ENCODE results near the gene RELB. TPM values are rescaled to one million over a fixed set of nuclear protein-coding genes. Genes with fewer than 3 reads are reported as not detected.

The RELB gene
- total and polyA plus RNA-seq, 9 of the 15 experiments (the other 6 are each of a cell fraction or from before 2014, with no cell fraction given): 0.15 to 1.1 (median 0.28) TPM; not detected in 2

DNA sequence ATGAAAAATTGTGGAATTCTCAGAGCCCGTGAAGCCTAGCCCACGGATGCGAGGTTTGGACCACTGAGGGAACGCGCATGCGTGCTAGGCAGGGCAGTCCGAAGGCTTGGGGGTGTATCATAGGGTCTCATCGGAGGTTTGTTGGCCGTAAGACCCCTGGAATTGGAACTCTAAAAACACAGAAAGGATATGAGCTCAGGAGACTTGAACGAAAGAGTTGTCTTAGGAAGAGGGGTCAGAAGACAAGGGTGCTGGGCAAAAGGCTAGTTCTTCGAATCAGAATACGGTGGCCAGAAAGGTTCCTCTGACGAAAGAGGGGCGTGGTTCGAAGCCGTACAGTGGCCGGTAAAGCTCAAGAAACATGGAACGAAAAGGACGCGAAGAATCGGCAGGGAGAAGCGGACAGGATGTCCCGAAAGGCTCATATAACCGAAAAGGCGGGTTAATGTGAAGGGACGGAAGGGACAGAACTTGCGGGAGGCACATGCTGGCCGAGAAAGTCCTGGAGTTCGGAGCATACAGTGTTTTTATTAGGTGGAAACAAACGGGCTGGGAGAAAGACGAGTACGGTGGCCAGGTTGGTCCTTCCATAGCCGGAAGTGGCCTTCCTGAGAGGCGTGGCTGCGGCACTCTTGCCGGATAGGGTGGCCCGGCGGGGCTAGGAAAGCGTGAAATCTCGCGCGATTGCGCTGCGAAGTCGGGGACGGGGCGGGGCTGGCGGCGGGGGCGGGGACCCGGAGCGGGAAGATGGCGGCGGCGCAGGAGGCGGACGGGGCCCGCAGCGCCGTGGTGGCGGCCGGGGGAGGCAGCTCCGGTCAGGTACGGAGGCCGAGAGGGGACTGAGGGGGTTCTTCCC lies 46.4 kb upstream of the RELB start, which contains the start of gene CLPTM1 (continued):
- TF ChIP-seq, protein P1, sequence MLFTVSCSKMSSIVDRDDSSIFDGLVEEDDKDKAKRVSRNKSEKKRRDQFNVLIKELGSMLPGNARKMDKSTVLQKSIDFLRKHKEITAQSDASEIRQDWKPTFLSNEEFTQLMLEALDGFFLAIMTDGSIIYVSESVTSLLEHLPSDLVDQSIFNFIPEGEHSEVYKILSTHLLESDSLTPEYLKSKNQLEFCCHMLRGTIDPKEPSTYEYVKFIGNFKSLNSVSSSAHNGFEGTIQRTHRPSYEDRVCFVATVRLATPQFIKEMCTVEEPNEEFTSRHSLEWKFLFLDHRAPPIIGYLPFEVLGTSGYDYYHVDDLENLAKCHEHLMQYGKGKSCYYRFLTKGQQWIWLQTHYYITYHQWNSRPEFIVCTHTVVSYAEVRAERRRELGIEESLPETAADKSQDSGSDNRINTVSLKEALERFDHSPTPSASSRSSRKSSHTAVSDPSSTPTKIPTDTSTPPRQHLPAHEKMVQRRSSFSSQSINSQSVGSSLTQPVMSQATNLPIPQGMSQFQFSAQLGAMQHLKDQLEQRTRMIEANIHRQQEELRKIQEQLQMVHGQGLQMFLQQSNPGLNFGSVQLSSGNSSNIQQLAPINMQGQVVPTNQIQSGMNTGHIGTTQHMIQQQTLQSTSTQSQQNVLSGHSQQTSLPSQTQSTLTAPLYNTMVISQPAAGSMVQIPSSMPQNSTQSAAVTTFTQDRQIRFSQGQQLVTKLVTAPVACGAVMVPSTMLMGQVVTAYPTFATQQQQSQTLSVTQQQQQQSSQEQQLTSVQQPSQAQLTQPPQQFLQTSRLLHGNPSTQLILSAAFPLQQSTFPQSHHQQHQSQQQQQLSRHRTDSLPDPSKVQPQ (CRISPR knock-in tag; IDR thresholded peaks at IDR 0.05; ENCODE audit: borderline replicate concordance): no peak
- TF ChIP-seq SMAD2 (IDR thresholded peaks at IDR 0.05; ENCODE audit: low read depth, low read length) (no peak), BCOR (IDR thresholded peaks at IDR 0.05) (peak; percentile 83), ZZZ3 (IDR thresholded peaks at IDR 0.05) (peak; percentile 92), CCNT2 (IDR thresholded peaks at IDR 0.05; ENCODE audit: borderline replicate concordance, extremely low read depth, insufficient read length, low read depth, low read length) (no peak), PHB (CRISPR knock-in tag; IDR thresholded peaks at IDR 0.05) (no peak), POLR2AphosphoS5 (IDR thresholded peaks at IDR 0.05; ENCODE audit: control insufficient read depth, insufficient read depth, low read depth, low read length) (peak; percentile 81; the same call in 1 of the 2 replicates), FOXJ2 (tag; IDR thresholded peaks at IDR 0.05) (no peak), XRCC5 (IDR thresholded peaks at IDR 0.05; ENCODE audit: low read depth, low read length) (0 out of 2 replicates have a peak, but pooled peaks have one; percentile 24), JUND (IDR thresholded peaks at IDR 0.05; ENCODE audit: borderline replicate concordance, low read depth, low read length) (no peak), JUND (tag; IDR thresholded peaks at IDR 0.05; ENCODE audit: borderline replicate concordance, low read depth, low read length) (peak; percentile 67; the same call in 1 of the 3 replicates), SMARCB1 (IDR thresholded peaks at IDR 0.05; ENCODE audit: insufficient read length, low read depth) (no peak), DPF2 (IDR thresholded peaks at IDR 0.05) (peak; percentile 44; the same call in 1 of the 2 replicates), ARID2 (IDR thresholded peaks at IDR 0.05) (no peak), ZKSCAN1 (IDR thresholded peaks at IDR 0.05; ENCODE audit: low read depth, low read length) (no peak), TGIF2 (CRISPR knock-in tag; IDR thresholded peaks at IDR 0.05) (no peak), ASH1L (IDR thresholded peaks at IDR 0.05; ENCODE audit: borderline replicate concordance, low read depth, partially characterized antibody) (peak; percentile 70), ZC3H11A (IDR thresholded peaks at IDR 0.05; ENCODE audit: low read depth, low read length) (no peak), ZNF785 (CRISPR knock-in tag; IDR thresholded peaks at IDR 0.05) (no peak), DNMT1 (IDR thresholded peaks at IDR 0.05) (0 out of 2 replicates have a peak, but pooled peaks have one; percentile 15), PHF20 (IDR thresholded peaks at IDR 0.05; ENCODE audit: partially characterized antibody) (peak; percentile 91)
- TF ChIP-seq, protein P2, sequence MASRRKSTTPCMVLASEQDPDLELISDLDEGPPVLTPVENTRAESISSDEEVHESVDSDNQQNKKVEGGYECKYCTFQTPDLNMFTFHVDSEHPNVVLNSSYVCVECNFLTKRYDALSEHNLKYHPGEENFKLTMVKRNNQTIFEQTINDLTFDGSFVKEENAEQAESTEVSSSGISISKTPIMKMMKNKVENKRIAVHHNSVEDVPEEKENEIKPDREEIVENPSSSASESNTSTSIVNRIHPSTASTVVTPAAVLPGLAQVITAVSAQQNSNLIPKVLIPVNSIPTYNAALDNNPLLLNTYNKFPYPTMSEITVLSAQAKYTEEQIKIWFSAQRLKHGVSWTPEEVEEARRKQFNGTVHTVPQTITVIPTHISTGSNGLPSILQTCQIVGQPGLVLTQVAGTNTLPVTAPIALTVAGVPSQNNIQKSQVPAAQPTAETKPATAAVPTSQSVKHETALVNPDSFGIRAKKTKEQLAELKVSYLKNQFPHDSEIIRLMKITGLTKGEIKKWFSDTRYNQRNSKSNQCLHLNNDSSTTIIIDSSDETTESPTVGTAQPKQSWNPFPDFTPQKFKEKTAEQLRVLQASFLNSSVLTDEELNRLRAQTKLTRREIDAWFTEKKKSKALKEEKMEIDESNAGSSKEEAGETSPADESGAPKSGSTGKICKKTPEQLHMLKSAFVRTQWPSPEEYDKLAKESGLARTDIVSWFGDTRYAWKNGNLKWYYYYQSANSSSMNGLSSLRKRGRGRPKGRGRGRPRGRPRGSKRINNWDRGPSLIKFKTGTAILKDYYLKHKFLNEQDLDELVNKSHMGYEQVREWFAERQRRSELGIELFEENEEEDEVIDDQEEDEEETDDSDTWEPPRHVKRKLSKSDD (conservative IDR thresholded peaks at IDR 0.05; ENCODE audit: low read length): no peak
- TF ChIP-seq, protein P3, sequence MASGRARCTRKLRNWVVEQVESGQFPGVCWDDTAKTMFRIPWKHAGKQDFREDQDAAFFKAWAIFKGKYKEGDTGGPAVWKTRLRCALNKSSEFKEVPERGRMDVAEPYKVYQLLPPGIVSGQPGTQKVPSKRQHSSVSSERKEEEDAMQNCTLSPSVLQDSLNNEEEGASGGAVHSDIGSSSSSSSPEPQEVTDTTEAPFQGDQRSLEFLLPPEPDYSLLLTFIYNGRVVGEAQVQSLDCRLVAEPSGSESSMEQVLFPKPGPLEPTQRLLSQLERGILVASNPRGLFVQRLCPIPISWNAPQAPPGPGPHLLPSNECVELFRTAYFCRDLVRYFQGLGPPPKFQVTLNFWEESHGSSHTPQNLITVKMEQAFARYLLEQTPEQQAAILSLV (tag; IDR thresholded peaks at IDR 0.05): no peak

All from K562 (cell line).